Myometrial cell (primary cell): ENCODE measurements around the gene DSEL. TPM values are rescaled to one million over a fixed set of nuclear protein-coding genes. Genes with fewer than 3 reads are reported as not detected.

Source experiments
- total RNA-seq: library from RNA; depleted of rRNA; stranded (reverse); fragments of >200 nt; gene quantifications from 2 replicates; pipeline ENCODE4 v1.2.3, GENCODE V29; 2015

Gene DSEL
- 15.9 and 16.7 TPM in 2 replicates for total RNA-seq

GRCh38 chr18:67516539-67517443 is at the start of gene DSEL:
Gene DSEL (minus strand): TSS chr18:67516720. CDS start chr18:67514608, 2,112 bp downstream.

